Esophagus muscularis mucosa (tissue), 4 donors: Measurements from ENCODE around the gene RAPGEF1.

Source experiments
- CTCF ChIP-seq, 3 experiments: fragments of 200-600 bp in 2 of 3; fragments of 450-650 bp in 1 of 3; sonication (generic) in 2 of 3; IDR thresholded peaks; one replicate each; pipeline ENCODE4 v1.5.1; 2017 to 2019; ENCODE audit warnings: antibody characterized with exemption in 3 of 3, mild to moderate bottlenecking in 2 of 3, moderate library complexity in 1 of 3
- EP300 ChIP-seq: sonication (generic); formaldehyde crosslinking; IDR thresholded peaks from one replicate; pipeline ENCODE4 v1.6.1; 2017; ENCODE audit warnings: antibody characterized with exemption
- POLR2AphosphoS5 ChIP-seq, 2 donors: sonication (generic); formaldehyde crosslinking; IDR thresholded peaks; one replicate each; pipeline ENCODE4 v1.6.1; 2017; ENCODE audit warnings: antibody characterized with exemption in 2 of 2

GRCh38 chr9:131545003-131545785 is 194.7 kb downstream of the RAPGEF1 start, which contains the start of gene PRRT1B:
- TF ChIP-seq CTCF (IDR thresholded peaks at IDR 0.05) (no peak), EP300 (no peak), POLR2AphosphoS5 (IDR thresholded peaks at IDR 0.05) (no peak)
